Fibroblast of skin of right quadriceps (primary cell): ENCODE measurements around the gene GGN.
A peak's percentile ranks its signal among the peaks of the same experiment; 100 is the strongest.
"Not testable (repeated sequence)": the region's sequence is repeated elsewhere in the genome, so short reads cannot be mapped to it uniquely, and the experiment has no call there.

ENCODE experiments used
- DNase-seq: peaks from one replicate; pipeline ENCODE4 v3.0.0-alpha.2; 2013

Gene GGN, protein sequence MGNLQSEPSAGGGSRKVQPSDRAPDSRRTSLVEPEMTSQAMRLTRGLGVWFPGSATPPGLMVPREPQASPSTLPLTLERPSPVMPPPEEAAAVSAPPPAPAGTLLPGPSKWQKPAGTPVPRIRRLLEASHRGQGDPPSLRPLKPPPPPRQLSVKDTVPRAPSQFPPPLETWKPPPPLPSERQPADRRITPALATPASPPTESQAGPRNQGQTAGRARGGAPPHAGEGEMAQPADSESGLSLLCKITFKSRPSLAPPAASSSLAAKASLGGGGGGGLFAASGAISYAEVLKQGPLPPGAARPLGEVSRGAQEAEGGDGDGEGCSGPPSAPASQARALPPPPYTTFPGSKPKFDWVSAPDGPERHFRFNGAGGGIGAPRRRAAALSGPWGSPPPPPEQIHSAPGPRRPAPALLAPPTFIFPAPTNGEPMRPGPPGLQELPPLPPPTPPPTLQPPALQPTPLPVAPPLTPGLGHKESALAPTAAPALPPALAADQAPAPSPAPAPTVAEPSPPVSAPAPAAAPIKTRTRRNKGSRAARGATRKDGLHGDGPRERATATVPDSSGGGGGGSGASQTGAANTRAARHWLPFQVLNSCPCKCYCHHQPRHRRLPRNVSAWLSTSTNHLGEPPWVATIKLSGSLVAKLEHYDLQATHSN

DNA sequence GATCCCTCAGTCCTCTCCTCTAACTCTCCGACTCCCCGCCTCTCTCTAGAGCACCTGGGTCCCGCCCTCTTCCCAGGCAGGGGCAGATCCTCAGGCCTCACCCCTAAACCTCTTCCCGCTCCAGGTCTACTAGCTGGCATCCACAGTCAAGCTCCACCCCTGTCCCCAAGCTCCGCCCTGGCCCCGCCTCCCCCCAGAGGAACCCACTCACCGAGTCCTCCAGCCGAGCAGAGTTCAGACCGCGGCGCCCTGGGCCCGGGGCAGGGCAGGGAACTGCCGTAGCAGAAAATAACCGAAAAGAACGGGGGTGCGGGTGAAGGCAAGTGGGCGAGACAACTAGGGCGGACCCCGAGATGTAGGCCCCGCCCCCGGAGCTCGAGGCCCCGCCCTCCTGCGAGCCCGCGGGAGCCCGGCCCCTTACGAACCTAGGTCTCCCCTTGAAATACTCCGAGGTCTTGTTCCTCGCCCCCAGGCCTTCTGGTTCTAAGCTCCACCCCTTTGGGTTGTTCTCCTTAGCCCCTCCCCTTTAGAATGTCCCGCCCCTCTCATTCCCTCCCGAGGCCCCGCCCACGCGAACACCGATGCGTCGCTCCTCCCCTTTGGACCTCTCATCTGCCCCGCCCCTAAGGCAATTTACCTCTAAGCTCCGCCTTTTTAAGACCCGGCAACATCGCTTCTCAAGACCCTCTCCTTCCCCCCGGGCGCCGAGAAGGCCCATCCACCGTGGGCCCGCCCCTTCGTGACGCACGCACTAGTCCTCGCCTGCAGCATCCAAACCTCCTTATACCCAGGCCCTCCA lies at the start of gene GGN:
GGN (minus strand) TSS at position 485 of the 799 bp plus-strand sequence. CDS start 773 bp downstream, outside the sequence.
- DNase-seq, result peak; percentile 96

DNA sequence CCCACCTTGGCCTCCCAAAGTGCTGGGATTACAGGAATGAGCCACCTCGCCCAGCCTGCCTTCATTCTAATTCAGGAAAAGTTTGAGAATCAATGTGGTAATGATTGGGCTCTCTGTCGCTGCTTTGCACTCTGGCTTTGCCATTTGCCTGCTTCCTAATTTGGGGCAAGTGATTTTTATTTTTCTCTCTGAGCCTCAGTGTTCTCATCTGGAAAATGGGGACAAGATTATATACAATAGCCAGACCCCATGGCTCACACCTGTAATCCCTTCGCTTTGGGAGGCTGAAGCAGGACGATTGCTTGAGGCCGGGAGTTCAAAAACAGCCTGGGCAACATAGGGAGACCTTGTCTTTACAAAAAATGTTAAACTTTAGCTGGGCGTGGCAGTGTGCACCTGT lies 49.5 kb upstream of the GGN start:
- no peak for DNase-seq

DNA sequence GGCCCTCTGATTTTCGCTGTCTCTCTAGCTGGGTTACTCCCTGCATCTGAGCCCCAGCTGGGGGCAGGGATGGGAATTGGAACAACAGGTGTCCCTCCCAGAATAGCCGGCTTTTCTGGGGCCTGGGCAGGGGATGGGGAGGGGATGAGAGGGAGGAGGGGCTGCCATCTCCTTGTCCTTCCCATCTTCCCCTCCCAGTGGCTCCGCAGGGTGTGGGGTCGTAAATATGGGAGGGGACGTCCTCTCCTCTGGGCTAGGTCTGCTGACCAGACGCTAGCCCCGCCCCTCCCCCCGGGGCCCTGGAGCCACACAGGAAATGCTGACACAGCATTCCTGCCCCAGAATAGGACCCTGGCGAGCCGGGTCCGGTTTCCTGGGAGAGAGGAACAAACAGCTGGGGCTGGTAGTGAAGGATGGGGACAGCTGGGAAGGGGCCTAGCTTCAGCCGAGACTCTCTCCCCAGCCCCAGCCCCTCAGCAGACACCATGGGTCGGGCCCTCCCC lies 46.8 kb upstream of the GGN start:
- no peak for DNase-seq

DNA sequence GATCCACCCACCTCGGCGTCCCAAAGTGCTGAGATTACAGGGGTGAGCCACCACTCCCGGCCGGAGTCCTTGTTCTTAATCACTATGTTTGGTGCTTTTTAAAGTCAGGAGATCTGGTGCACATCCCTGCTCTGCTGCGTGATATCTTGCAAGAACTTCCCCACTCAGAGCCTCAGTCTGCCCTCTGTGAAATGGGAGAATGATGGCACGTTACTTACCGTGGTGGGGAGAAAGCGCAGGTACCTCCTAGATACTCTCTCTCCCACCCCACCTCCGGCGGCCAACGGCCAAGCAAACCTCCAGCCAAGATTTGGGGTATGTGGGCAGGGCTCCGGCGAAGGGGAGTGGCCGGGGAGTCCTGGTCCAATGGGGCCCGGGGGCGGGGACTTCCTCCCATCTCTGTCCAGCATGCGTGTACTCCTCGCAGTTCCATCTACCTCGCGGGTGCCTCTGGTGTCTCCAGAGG lies 45.5 kb upstream of the GGN start, which contains the start of gene RYR1:
RYR1 (plus strand) TSS at position 424 of the 466 bp plus-strand sequence. CDS start 139 bp downstream, outside the sequence.
- DNase-seq, result no peak

DNA sequence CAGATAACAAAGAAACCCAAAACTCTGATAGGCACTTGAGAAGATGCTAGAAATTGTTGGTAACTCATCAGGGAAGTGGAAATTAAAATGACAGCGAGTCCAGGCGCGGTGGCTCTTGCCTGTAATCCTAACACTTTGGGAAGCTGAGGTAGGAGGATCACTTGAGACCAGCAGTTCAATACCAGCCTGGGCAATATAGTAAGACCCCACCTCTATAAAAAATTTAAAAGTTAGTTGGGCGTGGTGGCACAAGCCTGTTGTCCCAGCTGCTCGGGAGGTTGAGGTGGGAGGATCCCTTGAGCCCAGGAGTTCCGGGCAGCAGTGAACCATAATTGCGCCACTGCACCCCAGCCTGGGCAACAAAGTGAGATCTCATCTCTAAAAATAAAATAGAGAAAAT lies 43.1 kb upstream of the GGN start:
- no peak for DNase-seq

DNA sequence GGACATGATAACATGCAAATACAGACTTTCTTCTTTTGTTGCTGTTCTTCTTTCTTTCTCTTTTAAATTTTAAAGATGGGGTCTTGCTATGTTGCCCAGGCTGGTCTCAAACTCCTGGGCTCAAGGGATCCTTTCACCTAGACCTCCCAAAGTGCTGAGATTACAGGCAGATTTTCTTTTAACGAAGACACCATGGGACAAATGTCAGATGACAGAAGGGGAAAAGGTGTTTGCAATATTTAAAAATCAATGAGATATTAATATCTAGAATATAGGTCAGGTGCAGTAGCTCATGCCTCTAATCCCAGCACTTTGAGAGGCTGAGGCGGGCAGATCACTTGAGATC lies 42.0 kb upstream of the GGN start:
- no peak for DNase-seq

DNA sequence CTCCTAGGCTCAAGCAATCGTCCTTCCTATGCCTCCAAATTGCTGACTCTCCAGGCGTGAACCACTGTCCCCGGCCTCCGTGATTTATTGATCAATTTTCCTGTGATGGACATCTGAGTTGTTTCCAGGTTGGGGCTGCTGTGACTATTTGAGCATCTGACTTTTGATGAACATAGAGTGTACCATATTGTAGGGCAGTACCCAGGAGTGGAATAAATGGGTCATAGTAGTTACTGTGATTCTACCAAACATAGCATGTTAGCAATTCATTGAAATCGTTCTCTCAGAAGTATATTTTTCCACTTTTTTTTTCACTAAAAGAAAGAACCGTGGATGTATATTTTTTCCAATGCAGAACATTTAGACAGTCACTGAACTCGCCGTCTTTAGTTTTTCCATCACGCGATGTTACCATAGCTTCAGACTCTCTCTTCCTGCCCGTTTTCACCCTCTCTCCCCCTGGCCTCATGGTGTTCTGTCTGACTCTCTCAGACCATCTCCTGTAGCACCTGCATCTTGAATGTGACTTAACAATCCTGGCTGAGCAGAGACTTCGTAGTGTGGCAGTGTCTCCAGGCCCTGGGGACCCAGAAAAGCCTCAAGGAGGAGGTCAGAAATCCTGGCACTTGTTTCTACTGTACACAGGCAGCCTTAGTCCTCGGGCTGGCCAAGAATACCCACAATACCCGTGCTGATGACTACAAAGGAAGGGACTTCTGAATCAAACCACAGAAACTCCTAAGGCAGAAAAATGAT lies 41.4 kb upstream of the GGN start:
- no peak for DNase-seq

DNA sequence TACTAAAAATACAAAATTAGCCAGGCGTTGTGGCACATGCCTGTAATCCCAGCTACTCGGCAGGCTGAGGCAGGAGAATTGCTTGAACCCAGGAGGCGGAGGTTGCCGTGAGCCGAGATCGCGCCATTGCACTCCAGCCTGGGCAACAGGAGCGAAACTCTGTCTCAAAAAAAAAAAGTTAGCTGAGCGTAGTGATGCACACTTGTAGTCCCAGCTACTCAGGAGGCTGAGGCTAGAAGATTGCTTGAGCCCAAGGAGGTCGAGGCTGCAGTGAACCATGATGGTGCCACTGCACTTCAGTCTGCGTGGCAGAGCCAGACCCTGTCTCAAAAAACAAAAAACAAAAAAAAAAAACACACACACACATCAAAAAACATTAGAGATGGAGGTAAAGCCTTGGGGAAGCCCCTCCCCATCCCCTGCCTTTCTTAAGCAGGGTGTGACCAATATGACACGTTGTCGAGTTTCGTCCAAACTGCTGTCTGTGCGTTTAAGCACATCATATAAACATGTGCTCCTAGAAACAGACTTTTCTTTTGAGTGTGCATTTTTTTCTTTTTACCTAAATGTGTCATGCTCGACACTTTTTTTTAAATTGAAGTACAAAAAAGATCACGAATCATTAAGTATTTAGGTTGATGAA lies 39.3 kb upstream of the GGN start:
- not testable (repeated sequence) for DNase-seq

DNA sequence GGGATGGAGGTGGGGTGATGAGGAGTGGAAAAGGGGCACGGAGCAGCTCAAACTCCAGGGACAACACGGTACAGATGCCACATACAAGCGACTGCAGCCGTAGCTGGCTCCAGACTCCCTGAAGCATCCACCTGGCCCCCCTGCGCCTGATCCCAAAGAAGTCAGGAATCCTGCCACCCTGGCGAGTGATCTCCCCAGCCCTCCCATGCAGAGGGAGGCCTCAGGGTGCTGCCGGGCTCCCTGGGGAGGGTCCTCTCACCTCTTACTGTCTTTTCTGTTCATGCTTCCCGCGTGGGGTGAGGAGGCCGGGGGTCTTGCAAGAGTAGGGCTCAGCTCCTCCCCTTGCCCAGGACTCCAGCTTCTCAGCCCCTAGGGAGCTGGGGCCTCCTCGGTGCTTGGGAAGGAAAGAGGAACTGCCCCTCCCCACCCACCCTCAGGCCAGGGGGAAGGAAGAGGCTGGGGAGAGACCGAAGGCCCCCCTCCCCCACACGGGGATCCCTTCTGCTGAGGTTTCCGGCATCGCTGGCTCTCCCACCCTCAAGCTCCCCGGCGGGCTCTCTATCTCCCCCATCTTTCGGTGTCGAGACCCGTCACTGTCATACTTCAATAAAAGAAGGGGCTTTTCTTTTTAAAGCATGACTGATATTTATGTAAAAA lies 38.1 kb upstream of the GGN start, which contains the start of gene RASGRP4:
RASGRP4 (minus strand) TSS at position 410 of the 657 bp plus-strand sequence; CDS start at position 282, 128 bp downstream.
- no peak for DNase-seq

DNA sequence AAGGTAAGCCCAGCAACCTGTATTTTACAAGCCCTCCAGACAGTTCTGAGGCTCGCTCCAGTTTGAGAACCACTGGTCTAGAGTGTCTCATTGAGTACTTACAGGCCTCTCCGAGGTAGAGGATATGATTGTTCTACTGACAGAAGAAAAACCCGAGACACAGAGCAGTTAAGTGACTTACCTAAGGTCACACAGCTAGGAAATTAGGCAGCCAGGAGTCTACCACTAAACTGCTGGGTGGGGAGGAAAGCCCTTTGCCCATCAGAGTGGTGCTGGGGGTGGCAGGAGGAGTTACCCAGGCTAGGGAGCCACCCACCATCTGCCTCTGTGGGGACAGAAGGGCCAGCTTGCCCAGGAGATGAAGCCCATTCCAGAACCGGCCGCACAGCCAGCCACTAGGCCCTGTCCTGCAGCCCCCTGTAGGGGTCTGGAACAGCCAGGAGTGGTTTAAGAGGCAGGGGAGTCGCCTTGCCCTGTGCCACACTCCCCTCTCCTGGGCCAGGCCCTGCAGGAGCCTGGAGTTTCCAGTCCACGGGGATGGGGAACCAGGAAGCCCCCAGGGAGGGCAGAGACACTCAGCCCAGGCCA lies 37.5 kb upstream of the GGN start:
- no peak for DNase-seq

DNA sequence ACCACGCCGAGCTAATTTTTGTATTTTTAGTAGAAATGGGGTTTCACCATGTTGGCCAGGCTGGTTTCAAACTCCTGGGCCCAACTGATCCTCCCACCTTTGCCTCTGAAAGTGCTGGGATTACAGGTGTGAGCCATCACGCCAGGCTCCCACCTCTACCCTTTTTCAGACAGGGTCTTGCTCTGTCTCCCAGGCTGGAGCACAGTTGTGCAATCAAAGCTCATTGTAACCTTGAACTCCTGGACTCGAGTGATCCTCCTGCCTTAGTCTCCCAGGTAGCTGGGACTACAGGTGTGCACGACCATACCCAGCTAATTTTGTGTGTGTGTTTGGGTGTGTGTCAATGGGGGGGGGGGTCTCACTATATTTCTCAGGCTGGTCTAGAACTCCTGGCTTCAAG lies 36.4 kb upstream of the GGN start:
- DNase-seq, result no peak

DNA sequence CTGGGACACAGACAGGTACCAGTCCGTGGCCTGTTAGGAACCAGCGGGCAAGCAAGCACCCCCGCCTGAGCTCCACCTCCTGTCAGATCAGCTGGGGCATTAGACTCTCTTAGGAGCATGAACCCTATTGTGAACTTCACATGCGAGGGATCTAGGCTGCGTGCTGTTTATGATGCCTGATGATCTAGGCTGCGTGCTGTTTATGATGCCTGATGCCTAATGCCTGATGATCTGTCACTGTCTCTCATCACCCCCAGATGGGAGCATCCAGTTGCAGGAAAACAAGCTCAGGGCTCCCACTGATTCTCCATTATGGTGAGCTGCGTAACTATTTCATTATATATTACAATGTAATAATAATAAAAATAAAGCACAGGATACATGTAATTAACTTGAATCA lies 34.6 kb upstream of the GGN start:
- DNase-seq, result no peak

DNA sequence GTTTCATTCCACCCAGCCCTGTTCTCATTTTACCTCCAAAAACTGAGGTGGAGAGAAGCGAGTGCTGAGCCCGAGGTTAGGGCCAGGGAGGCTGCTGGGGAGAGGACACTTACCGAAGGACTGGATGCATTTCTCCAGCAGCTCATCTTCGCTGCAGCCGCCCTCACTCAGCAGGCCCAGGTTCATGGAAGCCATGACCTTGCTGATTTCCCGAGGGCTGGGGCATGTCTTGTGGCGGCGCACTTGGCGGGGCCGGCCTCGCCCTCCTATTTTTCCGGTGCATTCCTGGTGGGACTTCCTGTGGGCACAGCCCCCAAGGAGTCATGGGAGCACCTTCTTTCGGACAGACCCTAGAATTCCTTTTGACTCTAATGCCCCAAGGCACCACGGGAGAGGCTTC lies 34.0 kb upstream of the GGN start:
- no peak for DNase-seq

DNA sequence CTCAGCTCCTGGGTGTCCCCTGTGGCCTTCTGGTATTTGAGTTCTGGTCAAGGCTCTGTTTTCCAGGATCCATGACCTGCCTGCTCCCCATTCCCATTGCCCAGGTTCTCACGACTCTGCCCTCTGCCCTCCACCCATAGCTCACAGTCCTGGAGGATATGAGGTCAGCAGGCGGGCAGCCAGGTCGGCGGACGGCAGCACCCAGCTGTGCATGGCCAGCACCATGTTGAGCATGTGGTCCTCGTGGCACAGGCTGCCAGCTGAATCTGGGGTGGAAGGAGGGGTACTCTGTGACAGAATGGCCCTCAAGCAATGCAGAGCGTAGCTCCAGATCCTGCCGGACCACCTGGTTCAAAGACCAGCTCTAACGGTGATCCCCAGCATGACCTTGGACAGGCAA lies 33.1 kb upstream of the GGN start:
- DNase-seq, result no peak

DNA sequence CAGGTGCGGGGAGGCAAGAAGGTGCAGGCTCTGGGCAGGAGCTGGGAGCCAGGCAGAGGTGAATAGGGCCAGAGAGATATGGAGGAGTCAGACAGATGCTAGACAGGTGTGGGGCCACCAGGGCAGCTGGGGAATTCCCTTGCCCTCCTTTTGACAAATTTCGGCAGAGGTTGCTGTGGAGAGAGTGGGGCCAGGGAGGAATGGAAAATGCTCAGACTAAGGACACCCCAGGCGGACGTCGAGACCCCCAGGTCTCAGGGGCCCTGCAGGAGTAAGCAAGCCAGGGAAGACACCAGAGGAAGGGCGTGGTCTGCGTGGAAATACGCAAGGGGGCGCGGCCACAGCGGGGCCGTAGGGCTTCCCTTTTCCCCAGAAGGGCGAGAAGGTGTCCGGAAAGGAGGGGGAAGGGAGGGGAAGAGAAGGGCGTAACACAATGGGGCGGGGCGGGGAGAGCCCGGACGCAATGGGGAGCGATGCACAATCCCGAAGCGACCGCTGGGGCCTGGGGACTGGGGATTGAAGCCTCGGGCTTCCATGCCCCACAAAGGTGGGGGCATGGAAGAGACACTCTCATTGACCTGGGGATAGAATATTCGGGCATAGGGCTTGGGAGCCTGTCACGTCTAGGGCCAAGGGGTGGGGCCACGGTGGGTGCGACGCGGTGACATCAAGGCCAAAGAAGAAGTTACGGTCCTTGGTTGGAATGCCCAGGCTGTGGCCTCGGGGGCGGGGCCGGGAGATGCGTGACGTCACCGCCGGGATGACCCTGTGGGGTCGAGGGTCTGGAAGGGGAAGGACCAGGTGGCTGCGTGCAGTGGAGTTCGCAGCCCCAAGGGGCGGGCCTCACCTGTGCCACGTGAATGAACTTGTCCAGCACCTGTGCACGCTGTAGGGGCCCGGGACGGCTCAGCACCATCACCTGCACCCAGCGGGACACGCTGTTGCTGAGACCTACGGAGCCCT lies 30.0 kb upstream of the GGN start:
- DNase-seq, result no peak

DNA sequence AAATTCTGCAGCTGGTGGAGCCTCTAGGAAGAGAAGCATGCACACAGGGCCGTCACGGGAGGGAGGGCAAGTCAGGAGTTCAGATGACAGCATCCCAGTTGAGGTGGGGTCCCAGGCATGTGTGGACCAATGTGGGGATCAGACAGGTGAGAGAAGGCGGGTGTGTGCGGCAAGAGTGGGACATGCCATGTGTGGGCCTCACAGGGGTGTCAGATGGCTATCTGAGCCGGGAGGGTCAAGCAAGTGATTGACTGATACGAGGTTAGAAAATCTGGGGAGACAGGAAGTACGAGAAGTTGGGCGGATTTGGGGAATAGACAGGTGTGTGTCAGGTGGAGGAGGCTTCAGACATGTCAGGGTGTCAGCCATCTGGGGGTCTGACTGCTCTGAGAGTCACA lies 29.3 kb upstream of the GGN start:
- no peak for DNase-seq

DNA sequence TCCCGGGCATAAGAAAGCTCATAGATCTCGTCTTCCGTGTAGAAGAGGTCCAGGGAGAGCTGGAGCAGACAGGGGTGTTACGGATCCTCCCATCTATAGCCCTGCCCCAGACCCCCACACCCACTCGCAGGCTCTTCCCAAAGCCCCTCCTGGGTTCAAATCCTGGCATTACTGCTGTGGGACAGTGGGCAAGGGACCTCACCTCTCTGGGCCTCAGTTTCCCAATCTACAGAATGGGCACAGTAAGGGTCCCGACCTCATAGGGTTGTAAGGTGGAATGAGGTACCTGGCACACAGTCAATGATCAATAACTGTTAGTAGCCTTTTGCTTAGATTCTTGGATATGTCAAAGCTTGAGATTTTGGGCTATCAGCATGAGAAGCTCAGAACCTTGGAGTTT lies 25.6 kb upstream of the GGN start:
- no peak for DNase-seq

DNA sequence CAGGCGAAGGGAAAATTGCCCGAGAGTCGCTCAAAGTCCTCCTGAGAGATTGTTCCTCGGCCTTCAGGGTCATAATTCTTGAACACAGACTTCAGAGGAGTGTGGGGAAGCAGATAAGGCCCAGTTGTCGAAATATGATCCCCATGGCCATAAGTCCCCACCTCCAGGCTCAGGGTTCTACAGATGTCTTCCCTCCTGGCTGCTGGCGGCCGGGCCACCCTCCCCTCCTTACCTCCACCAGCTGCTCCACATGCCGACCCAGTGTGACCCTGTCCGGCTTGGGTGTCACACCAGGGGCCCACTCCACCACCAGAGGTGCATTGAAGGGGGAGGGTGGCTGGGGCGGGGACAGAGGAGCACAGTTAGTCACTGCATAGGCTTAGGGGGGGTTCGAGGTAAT lies 25.1 kb upstream of the GGN start:
- no peak for DNase-seq

DNA sequence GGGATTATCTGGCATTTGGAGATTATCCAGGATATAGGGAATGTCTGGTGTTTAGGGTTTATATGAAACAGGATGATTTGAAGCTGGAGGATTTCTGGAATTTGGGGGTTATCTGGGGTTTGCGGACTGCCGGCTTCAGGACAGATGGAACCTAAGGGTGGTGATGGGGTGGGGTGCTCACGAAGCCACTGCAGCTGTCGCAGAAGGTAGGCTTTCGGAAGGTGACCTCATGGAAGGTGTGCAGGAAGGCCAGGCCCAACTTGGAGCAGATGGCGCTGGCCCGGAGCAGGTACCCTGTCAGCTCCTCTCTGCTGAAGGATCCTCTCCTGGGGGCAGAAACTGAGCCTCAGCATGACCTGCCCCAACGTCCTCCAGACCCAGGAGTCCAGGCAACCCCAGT lies 24.7 kb upstream of the GGN start:
- DNase-seq, result no peak

DNA sequence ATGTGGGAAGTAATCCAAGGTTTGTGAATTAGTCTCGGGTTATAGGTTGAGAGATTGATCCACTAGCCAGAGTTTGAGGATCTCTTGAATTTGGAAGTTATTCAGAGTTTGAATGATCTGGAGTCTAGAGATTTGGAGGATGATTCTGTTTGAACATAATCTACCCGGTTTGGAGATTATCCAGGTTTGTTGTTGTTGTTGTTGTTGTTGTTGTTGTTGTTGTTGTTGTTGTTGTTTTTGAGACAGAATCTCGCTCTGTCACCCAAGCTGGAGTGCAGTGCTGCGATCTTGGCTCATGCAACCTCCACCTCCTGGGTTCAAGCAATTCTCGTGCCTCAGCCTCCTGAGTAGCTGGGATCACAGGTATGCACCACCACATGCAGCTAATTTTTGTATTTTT lies 24.1 kb upstream of the GGN start:
- not testable (repeated sequence) for DNase-seq
